Measurements from ENCODE around the gene FUS.

FUS gene

GRCh38 chr16:31216422-31217135 lies 36.6 kb downstream of the FUS start, which contains the start of gene PYDC1:
TSS of gene PYDC1 (minus strand) at chr16:31217135. CDS start at chr16:31217028, 107 bp downstream.
- Histone ChIP-seq H3K27ac (replicated peaks) (no peak within 1 kb of the TSS), H3K27me3 (ENCODE audit: insufficient read depth, poor library complexity, severe bottlenecking) (peaks cover 29% of the 10 kb centered on the region), H3K4me3 (replicated peaks; ENCODE audit: insufficient read depth, low read length) (no peak within 1 kb of the TSS)
- no peak for DNase-seq (ENCODE audit: low read depth in 1 of 2, low spot score in 1 of 2)
- TF ChIP-seq CTCF (IDR thresholded peaks at IDR 0.05; ENCODE audit: insufficient read depth, low read length) (no peak), SPI1 (IDR thresholded peaks at IDR 0.05; ENCODE audit: borderline replicate concordance, low read depth) (no peak), REST (IDR thresholded peaks at IDR 0.05; ENCODE audit: insufficient replicate concordance, low read depth) (no peak), POLR2AphosphoS5 (IDR thresholded peaks at IDR 0.05; ENCODE audit: low read depth) (no peak), GABPA (IDR thresholded peaks at IDR 0.05; ENCODE audit: low read depth) (no peak)

GRCh38 chr16:31217136-31217530 lies 37.2 kb downstream of the FUS start:
- no peak overlapping the region for H3K4me3 ChIP-seq (replicated peaks; ENCODE audit: insufficient read depth, low read length)
- TF ChIP-seq REST (IDR thresholded peaks at IDR 0.05; ENCODE audit: insufficient replicate concordance, low read depth) (no peak), POLR2AphosphoS5 (IDR thresholded peaks at IDR 0.05; ENCODE audit: low read depth) (no peak), CTCF (IDR thresholded peaks at IDR 0.05; ENCODE audit: insufficient read depth, low read length) (no peak), SPI1 (IDR thresholded peaks at IDR 0.05; ENCODE audit: borderline replicate concordance, low read depth) (no peak), GABPA (IDR thresholded peaks at IDR 0.05; ENCODE audit: low read depth) (no peak)
- H3K27me3 ChIP-seq (ENCODE audit: insufficient read depth, poor library complexity, severe bottlenecking) = peaks cover 29% of the 10 kb centered on the region
- no peak for DNase-seq (ENCODE audit: low read depth in 1 of 2, low spot score in 1 of 2)
- H3K27ac ChIP-seq (replicated peaks) = no peak overlapping the region

DNA sequence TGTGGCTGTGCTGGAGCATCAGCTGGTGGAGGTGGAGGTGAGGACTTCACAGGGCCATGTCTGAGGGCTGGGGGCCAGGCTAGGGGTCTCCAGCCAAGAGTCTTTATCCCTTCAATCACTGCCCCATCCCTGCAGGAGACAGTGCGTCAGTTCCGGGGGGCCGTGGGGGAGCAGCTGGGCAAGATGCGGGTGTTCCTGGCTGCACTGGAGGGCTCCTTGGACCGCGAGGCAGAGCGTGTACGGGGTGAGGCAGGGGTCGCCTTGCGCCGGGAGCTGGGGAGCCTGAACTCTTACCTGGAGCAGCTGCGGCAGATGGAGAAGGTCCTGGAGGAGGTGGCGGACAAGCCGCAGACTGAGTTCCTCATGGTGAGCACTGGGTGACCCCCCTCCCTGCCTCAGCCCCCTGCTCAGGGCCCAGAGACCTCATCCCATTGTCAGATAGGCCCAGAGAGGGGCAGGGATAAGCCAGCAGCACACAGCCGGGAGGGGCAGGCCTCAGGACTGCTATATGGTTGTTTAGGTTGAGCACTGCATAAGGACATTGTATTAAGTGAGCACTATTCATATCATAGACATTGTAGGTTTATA lies 39.3 kb downstream of the FUS start:
- TF ChIP-seq CTCF (IDR thresholded peaks at IDR 0.05; ENCODE audit: insufficient read depth, low read length) (no peak), REST (IDR thresholded peaks at IDR 0.05; ENCODE audit: insufficient replicate concordance, low read depth) (no peak)
- DNase-seq (ENCODE audit: low read depth in 1 of 2, low spot score in 1 of 2) = no peak
- peaks cover 24% of the 10 kb centered on the region for H3K27me3 ChIP-seq (ENCODE audit: insufficient read depth, poor library complexity, severe bottlenecking)
- H3K27ac ChIP-seq (replicated peaks) = no peak overlapping the region
- no peak overlapping the region for H3K4me3 ChIP-seq (replicated peaks; ENCODE audit: insufficient read depth, low read length)
